Measurements from ENCODE around the gene MYRF. TPM values are rescaled to one million over a fixed set of nuclear protein-coding genes. Genes with fewer than 3 reads are reported as not detected.

MYRF gene
- total and polyA plus RNA-seq, 9 of the 15 experiments (the other 6 are each of a cell fraction or from before 2014, with no cell fraction given) = 2.3 to 25.8 (median 7.1) TPM

- no peak for TF ChIP-seq THRA (IDR thresholded peaks at IDR 0.05)
- peak; percentile 54; the same call in 1 of the 2 replicates for TF ChIP-seq ELF2 (CRISPR knock-in tag; IDR thresholded peaks at IDR 0.05)
- TF ChIP-seq TRIM25 (IDR thresholded peaks at IDR 0.05; ENCODE audit: borderline replicate concordance) = no peak
- TF ChIP-seq ZNF23 (CRISPR knock-in tag; IDR thresholded peaks at IDR 0.05) = no peak
- no peak for TF ChIP-seq SAFB2 (IDR thresholded peaks at IDR 0.05; ENCODE audit: borderline replicate concordance, low read depth, low read length, severe bottlenecking)
- no peak for TF ChIP-seq ATF6 (CRISPR knock-in tag; IDR thresholded peaks at IDR 0.05)
- no peak for TF ChIP-seq MAFF (IDR thresholded peaks at IDR 0.05; ENCODE audit: low read length)
- no peak for TF ChIP-seq IFI16 (CRISPR knock-in tag; IDR thresholded peaks at IDR 0.05)
- no peak for TF ChIP-seq REST (IDR thresholded peaks at IDR 0.05; ENCODE audit: borderline replicate concordance)
- TF ChIP-seq REST (CRISPR knock-in tag; IDR thresholded peaks at IDR 0.05; ENCODE audit: low read depth) = peak; percentile 67; the same call in 1 of the 2 replicates
- no peak for TF ChIP-seq ZNF436 (CRISPR knock-in tag; IDR thresholded peaks at IDR 0.05)
- no peak for TF ChIP-seq POLR2AphosphoS2 (IDR thresholded peaks at IDR 0.05; ENCODE audit: low read length)
- no peak for TF ChIP-seq ZNF561 (CRISPR knock-in tag; conservative IDR thresholded peaks at IDR 0.05)
Measured at GRCh38 chr11:61834278-61835048, 82.0 kb downstream of the MYRF start (continued).

All from K562 (cell line).